H9 (cell line): ENCODE results near the gene CHRNA4. TPM values are rescaled to one million over a fixed set of nuclear protein-coding genes. Genes with fewer than 3 reads are reported as not detected.

Experiments
- DNase-seq: peaks from one replicate; pipeline ENCODE4 v3.0.0-alpha.2; 2017
- H2AFZ ChIP-seq: one replicate; pipeline ENCODE4 v1.6.1; 2013; ENCODE audit warnings: mild to moderate bottlenecking, low read length, control low read depth, moderate library complexity
- H2AK5ac ChIP-seq: 2 replicates; pipeline ENCODE4 v1.6.1; 2013; ENCODE audit warnings: low read length, control low read depth, mixed read lengths; ENCODE audit not compliant: insufficient read length
- H2BK120ac ChIP-seq: one replicate; pipeline ENCODE4 v1.6.1; 2013; ENCODE audit warnings: low read depth, mild to moderate bottlenecking, low read length, control low read depth, inconsistent platforms; ENCODE audit not compliant: poor library complexity, severe bottlenecking
- H2BK12ac ChIP-seq: 2 replicates; pipeline ENCODE4 v1.6.1; 2013; ENCODE audit warnings: low read length, control low read depth, mixed read lengths, low read depth; ENCODE audit not compliant: insufficient read length
- H2BK15ac ChIP-seq: 2 replicates; pipeline ENCODE4 v1.6.1; 2013; ENCODE audit warnings: low read depth, low read length, control low read depth
- H2BK20ac ChIP-seq: one replicate; pipeline ENCODE4 v1.6.1; 2013; ENCODE audit warnings: low read depth, mild to moderate bottlenecking, low read length, control low read depth, inconsistent platforms; ENCODE audit not compliant: poor library complexity, severe bottlenecking
- H2BK5ac ChIP-seq: 2 replicates; pipeline ENCODE4 v1.6.1; 2013; ENCODE audit warnings: low read length, control low read depth, mixed read lengths; ENCODE audit not compliant: insufficient read length
- H3K14ac ChIP-seq: 2 replicates; pipeline ENCODE4 v1.6.1; 2013; ENCODE audit warnings: low read length, control low read depth; ENCODE audit not compliant: insufficient read depth
- H3K18ac ChIP-seq: 2 replicates; pipeline ENCODE4 v1.6.1; 2013; ENCODE audit warnings: low read depth, mild to moderate bottlenecking, mixed read lengths, low read length, control low read depth; ENCODE audit not compliant: insufficient read length
- H3K23ac ChIP-seq: 2 replicates; pipeline ENCODE4 v1.6.1; 2013; ENCODE audit warnings: low read length, control low read depth, mixed read lengths, low read depth; ENCODE audit not compliant: insufficient read length
- H3K23me2 ChIP-seq: 2 replicates; pipeline ENCODE4 v1.6.1; 2013; ENCODE audit warnings: low read depth, mild to moderate bottlenecking, mixed read lengths, low read length, control low read depth; ENCODE audit not compliant: insufficient read length, poor library complexity, severe bottlenecking
- H3K27ac ChIP-seq: 2 replicates; pipeline ENCODE4 v1.5.1; 2013; ENCODE audit warnings: low read length, control low read depth, mixed read lengths, low read depth; ENCODE audit not compliant: insufficient read length
- H3K27me3 ChIP-seq: 2 replicates; pipeline ENCODE4 v1.6.1; 2013; ENCODE audit warnings: low read length, control low read depth, inconsistent platforms; ENCODE audit not compliant: insufficient read depth
- H3K4ac ChIP-seq: 2 replicates; pipeline ENCODE4 v1.6.1; 2013; ENCODE audit warnings: low read depth, mild to moderate bottlenecking, control low read depth, inconsistent platforms, low read length, moderate library complexity
- H3K4me1 ChIP-seq: 2 replicates; pipeline ENCODE4 v1.6.1; 2013; ENCODE audit warnings: low read length, control low read depth, inconsistent platforms; ENCODE audit not compliant: insufficient read depth
- H3K4me2 ChIP-seq: 2 replicates; pipeline ENCODE4 v1.6.1; 2013; ENCODE audit warnings: low read length, control low read depth, mixed read lengths; ENCODE audit not compliant: insufficient read length, insufficient read depth
- H3K56ac ChIP-seq: 2 replicates; pipeline ENCODE4 v1.6.1; 2013; ENCODE audit warnings: low read depth, mild to moderate bottlenecking, mixed read lengths, low read length, control low read depth; ENCODE audit not compliant: insufficient read length
- H3K79me1 ChIP-seq: 2 replicates; pipeline ENCODE4 v1.6.1; 2013; ENCODE audit warnings: low read depth, mild to moderate bottlenecking, moderate library complexity, low read length, control low read depth, inconsistent platforms; ENCODE audit not compliant: insufficient read depth, poor library complexity, severe bottlenecking
- H3K79me2 ChIP-seq: 2 replicates; pipeline ENCODE4 v1.6.1; 2013; ENCODE audit warnings: low read length, control low read depth, inconsistent platforms; ENCODE audit not compliant: insufficient read depth
- H3K9ac ChIP-seq: 2 replicates; pipeline ENCODE4 v1.6.1; 2013; ENCODE audit warnings: low read length, control low read depth, mixed read lengths; ENCODE audit not compliant: insufficient read length; ENCODE audit errors: extremely low read depth
- H3K9me3 ChIP-seq: one replicate; pipeline ENCODE4 v1.6.1; 2013; ENCODE audit warnings: low read depth, low read length, inconsistent platforms; ENCODE audit not compliant: control insufficient read depth
- H3T11ph ChIP-seq: one replicate; pipeline ENCODE4 v1.6.1; 2013; ENCODE audit warnings: mild to moderate bottlenecking, low read length, control low read depth, inconsistent platforms
- H4K20me1 ChIP-seq: one replicate; pipeline ENCODE4 v1.6.1; 2013; ENCODE audit not compliant: control insufficient read depth, insufficient read length, insufficient read depth
- H4K5ac ChIP-seq: 2 replicates; pipeline ENCODE4 v1.6.1; 2013; ENCODE audit warnings: low read depth, mild to moderate bottlenecking, mixed read lengths, low read length, control low read depth; ENCODE audit not compliant: insufficient read length
- H4K8ac ChIP-seq: replicated peaks from 2 replicates; pipeline ENCODE4 v1.6.1; 2013; ENCODE audit warnings: low read length, control low read depth, mixed read lengths, low read depth; ENCODE audit not compliant: insufficient read length
- H4K91ac ChIP-seq: 2 replicates; pipeline ENCODE4 v1.6.1; 2013; ENCODE audit warnings: low read depth, mild to moderate bottlenecking, moderate library complexity, mixed read lengths, low read length, control low read depth; ENCODE audit not compliant: insufficient read length
- H3K27ac Mint-ChIP-seq, 3 experiments: 2 replicates in 2 of 3; 3 replicates in 1 of 3; pipeline ENCODE4 v1.8.0; 2020 to 2021; ENCODE audit warnings: mixed read lengths in 3 of 3, mild to moderate bottlenecking in 1 of 3, moderate library complexity in 1 of 3
- H3K27me3 Mint-ChIP-seq: 2 replicates; pipeline ENCODE4 v1.8.0; 2021; ENCODE audit warnings: low read depth, mild to moderate bottlenecking, moderate library complexity, mixed read lengths
- H3K36me3 Mint-ChIP-seq, 3 experiments: 2 replicates in 2 of 3; 3 replicates in 1 of 3; pipeline ENCODE4 v1.8.0; 2020 to 2021; ENCODE audit warnings: low read depth in 3 of 3, mixed read lengths in 3 of 3; ENCODE audit not compliant: insufficient read depth in 1 of 3
- H3K4me1 Mint-ChIP-seq, 2 experiments: 2 replicates each; pipeline ENCODE4 v1.8.0; 2020; ENCODE audit warnings: mixed read lengths in 2 of 2
- H3K4me3 Mint-ChIP-seq, 2 experiments: 2 replicates in 1 of 2; 3 replicates in 1 of 2; pipeline ENCODE4 v1.8.0; 2020 to 2021; ENCODE audit warnings: mild to moderate bottlenecking in 2 of 2, mixed read lengths in 2 of 2, moderate library complexity in 1 of 2
- H3K9me3 Mint-ChIP-seq, 2 experiments: 2 replicates in 1 of 2; 3 replicates in 1 of 2; pipeline ENCODE4 v1.8.0; 2020; ENCODE audit warnings: mild to moderate bottlenecking in 2 of 2, mixed read lengths in 2 of 2, moderate library complexity in 1 of 2
- WGBS: extraction: QIAGEN DNeasy Blood & Tissue Kit; methylation state at CpG from one replicate; pipeline ENCODE4 v1.1.7; 2013; ENCODE audit warnings: missing lambda C conversion rate, low lambda C conversion rate, mixed read lengths; ENCODE audit not compliant: insufficient read length; ENCODE audit errors: extremely low coverage; 5-methylcytosine and 5-hydroxymethylcytosine counted together
- total RNA-seq: library from RNA; stranded (reverse); gene quantifications from 2 replicates; pipeline ENCODE4 v1.2.1, GENCODE V29; 2021
- TF ChIP-seq, protein P1 (sequence below): fragments of 200-600 bp; sonication (generic); conservative IDR thresholded peaks from 3 replicates; pipeline ENCODE4 v1.8.0; 2021; ENCODE audit warnings: antibody characterized with exemption, mild to moderate bottlenecking

The CHRNA4 gene
- total RNA-seq, 1 experiment from 2014 or later = 2.5 TPM

DNA sequence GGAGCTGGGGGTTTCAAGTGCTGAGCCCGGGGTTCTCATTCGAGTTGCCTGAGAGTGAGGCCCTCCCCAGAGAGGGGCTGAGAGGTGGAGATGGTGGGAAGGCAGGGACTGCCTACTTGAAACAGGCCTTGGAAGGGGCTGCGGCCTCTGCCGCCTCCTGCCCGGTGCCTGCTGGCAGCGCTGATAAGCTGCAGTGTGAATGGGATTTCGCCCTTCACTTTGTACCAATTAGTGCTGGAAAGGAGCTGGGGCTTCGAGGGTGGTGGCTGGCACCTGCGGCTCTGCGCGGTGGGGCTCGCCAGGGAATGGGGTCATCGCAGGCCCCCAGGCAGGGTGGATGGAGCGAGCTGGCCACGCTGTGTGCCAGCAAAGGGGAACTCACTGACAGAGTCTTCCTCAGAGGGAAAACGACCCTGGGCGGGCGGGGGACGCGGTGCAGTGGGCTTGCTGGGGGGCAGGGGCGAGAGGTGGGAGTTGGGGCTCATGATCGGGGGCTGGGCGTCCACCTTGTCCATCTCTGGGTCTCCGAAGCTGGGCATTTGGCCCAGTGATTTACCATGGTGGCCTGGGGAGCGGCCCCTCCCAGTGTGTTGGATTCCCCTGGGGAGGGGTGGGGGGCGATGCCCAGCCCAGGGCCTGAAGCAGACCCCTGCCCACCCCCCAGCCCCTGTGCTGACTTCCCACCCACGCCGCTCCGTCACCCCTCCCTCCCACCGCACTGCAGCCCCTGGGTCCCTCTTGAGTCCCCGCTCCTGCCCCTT is 45.2 kb downstream of the CHRNA4 start:
- Mint-ChIP-seq H3K4me3 (no peak overlapping the region; a peak in 1 of 5 replicates), H3K4me1 (no peaks in the 10 kb centered on the region)
- no peak overlapping the region for H3K4me2 ChIP-seq

More for the DNA sequence above, 45.2 kb downstream of the CHRNA4 start:
- Histone ChIP-seq H3K9ac (no peak overlapping the region), H3K56ac (no peak overlapping the region), H3K27ac (no peak overlapping the region), H2BK5ac (no peak overlapping the region), H2BK15ac (no peak overlapping the region), H3K18ac (no peak overlapping the region), H3K4me1 (no peaks in the 10 kb centered on the region), H3K27me3 (no peaks in the 10 kb centered on the region), H2BK20ac (no peak overlapping the region), H4K5ac (no peak overlapping the region), H4K8ac (no peak overlapping the region), H3T11ph (no peak overlapping the region), H3K4ac (no peak overlapping the region), H3K14ac (no peak overlapping the region), H2BK12ac (no peak overlapping the region), H3K23me2 (no peaks in the 10 kb centered on the region), H2AFZ (no peak overlapping the region), H2BK120ac (no peak overlapping the region), H3K79me1 (no peaks in the 10 kb centered on the region), H4K20me1 (no peaks in the 10 kb centered on the region), H3K23ac (no peak overlapping the region), H3K79me2 (no peaks in the 10 kb centered on the region), H4K91ac (no peak overlapping the region), H3K9me3 (no peaks in the 10 kb centered on the region), H2AK5ac (no peak overlapping the region)
- TF ChIP-seq, protein P1, sequence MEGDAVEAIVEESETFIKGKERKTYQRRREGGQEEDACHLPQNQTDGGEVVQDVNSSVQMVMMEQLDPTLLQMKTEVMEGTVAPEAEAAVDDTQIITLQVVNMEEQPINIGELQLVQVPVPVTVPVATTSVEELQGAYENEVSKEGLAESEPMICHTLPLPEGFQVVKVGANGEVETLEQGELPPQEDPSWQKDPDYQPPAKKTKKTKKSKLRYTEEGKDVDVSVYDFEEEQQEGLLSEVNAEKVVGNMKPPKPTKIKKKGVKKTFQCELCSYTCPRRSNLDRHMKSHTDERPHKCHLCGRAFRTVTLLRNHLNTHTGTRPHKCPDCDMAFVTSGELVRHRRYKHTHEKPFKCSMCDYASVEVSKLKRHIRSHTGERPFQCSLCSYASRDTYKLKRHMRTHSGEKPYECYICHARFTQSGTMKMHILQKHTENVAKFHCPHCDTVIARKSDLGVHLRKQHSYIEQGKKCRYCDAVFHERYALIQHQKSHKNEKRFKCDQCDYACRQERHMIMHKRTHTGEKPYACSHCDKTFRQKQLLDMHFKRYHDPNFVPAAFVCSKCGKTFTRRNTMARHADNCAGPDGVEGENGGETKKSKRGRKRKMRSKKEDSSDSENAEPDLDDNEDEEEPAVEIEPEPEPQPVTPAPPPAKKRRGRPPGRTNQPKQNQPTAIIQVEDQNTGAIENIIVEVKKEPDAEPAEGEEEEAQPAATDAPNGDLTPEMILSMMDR = no peak
- H3K27ac Mint-ChIP-seq = no peak overlapping the region
- WGBS = no CpG with 5 or more reads among the region's 31 CpGs
- DNase-seq = no peak
- no peaks in the 10 kb centered on the region; the same call in 1 of the 2 replicates for H3K27me3 Mint-ChIP-seq
- no peaks in the 10 kb centered on the region for H3K9me3 Mint-ChIP-seq
- H3K36me3 Mint-ChIP-seq = no peaks in the 10 kb centered on the region
